C4-2B (cell line): ENCODE measurements around the gene DKC1.

Experiments
- ZFX ChIP-seq: fragments of 450-650 bp; IDR thresholded peaks from 2 replicates; pipeline ENCODE4 v1.6.1; 2017
- TF ChIP-seq, protein P1 (sequence below): fragments of 450-650 bp; conservative IDR thresholded peaks from 2 replicates; pipeline ENCODE4 v1.5.1; 2017; ENCODE audit warnings: mild to moderate bottlenecking

DNA sequence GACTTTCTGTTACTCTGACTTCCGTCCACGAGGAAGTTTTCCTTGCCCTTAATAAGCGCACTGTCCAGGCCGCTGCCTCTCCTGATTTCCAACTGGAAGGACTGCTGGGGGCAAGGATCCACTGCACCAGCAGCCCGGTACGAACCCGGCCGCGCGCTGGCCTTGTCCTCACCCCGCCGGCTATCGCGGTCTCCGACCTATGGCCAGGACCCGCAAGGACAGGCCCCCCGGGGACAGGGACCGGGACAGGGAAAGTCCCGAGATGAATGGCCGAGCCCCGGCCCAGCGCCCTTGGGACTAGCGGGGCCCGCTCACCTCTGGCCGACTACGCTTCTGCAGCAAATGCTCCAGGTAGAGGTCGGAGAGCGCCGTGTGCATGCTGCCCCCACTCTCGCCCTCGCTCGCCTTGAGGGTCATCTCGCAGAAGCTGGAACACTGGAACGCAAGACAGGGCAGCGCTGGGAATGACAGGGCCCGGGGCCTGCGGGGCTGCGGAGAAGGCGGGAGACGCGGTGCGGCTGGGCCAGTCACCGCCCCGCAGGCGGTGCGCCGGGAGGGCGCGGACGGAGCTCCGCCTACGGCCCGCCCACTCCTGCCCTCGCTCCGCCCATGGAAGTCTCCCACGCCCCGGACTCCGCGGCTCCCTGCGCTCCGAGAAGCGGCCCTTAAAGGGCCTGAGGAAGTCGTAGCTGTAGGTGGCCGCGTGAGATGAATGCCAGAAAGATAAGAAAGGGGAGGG, 42.5 kb downstream of the DKC1 start, which contains the start of gene MPP1:
- TF ChIP-seq, protein P1, sequence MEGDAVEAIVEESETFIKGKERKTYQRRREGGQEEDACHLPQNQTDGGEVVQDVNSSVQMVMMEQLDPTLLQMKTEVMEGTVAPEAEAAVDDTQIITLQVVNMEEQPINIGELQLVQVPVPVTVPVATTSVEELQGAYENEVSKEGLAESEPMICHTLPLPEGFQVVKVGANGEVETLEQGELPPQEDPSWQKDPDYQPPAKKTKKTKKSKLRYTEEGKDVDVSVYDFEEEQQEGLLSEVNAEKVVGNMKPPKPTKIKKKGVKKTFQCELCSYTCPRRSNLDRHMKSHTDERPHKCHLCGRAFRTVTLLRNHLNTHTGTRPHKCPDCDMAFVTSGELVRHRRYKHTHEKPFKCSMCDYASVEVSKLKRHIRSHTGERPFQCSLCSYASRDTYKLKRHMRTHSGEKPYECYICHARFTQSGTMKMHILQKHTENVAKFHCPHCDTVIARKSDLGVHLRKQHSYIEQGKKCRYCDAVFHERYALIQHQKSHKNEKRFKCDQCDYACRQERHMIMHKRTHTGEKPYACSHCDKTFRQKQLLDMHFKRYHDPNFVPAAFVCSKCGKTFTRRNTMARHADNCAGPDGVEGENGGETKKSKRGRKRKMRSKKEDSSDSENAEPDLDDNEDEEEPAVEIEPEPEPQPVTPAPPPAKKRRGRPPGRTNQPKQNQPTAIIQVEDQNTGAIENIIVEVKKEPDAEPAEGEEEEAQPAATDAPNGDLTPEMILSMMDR: no peak
- no peak for TF ChIP-seq ZFX
